GM12892 (cell line): ENCODE data around the gene C20orf173.

Experiments used
- POLR2A ChIP-seq: IDR thresholded peaks from 2 replicates; pipeline ENCODE4 v1.6.1; 2011; ENCODE audit warnings: low read depth, low read length, control low read depth
- POLR2AphosphoS5 ChIP-seq: IDR thresholded peaks from 2 replicates; pipeline ENCODE4 v1.6.1; 2011; ENCODE audit warnings: low read depth, low read length, control low read depth
- TAF1 ChIP-seq: IDR thresholded peaks from 2 replicates; pipeline ENCODE4 v1.6.1; 2011; ENCODE audit warnings: low read depth, mild to moderate bottlenecking, control low read depth, low read length, borderline replicate concordance

DNA sequence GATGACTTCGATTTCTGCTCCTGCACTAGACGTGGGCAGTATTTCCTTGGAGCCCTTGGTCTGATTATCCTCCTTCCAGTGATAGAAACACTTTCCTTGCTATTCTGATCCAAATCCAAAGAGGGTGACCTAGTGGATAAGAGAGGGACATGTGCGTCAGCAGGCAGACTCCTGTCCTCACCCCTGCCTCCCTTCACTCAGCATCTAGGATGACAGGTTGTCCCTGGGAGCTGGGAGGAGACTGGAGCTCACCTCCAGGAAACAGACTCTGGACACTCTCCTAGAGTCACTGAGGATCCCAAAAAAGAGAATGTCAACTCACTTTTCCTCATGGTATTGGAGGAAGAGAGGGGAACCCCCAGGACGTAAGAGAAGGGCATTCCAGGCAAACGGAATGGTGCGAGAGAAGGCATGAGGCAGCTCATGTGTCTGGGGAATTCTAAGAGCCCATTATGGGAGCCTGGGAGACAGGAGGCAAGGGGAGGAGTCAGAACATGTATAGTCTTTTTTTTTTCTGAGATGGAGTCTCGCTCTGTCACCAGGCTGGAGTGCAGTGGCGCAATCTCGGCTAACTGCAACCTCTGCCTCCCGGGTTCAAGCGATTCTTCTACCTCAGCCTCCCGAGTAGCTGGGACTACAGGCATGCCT is 2.2 kb downstream of the C20orf173 start:
- TF ChIP-seq POLR2A = no peak
- no peak for TF ChIP-seq TAF1
- TF ChIP-seq POLR2AphosphoS5 = no peak
